ENCODE results near the gene PEX7.

Gene PEX7

DNA sequence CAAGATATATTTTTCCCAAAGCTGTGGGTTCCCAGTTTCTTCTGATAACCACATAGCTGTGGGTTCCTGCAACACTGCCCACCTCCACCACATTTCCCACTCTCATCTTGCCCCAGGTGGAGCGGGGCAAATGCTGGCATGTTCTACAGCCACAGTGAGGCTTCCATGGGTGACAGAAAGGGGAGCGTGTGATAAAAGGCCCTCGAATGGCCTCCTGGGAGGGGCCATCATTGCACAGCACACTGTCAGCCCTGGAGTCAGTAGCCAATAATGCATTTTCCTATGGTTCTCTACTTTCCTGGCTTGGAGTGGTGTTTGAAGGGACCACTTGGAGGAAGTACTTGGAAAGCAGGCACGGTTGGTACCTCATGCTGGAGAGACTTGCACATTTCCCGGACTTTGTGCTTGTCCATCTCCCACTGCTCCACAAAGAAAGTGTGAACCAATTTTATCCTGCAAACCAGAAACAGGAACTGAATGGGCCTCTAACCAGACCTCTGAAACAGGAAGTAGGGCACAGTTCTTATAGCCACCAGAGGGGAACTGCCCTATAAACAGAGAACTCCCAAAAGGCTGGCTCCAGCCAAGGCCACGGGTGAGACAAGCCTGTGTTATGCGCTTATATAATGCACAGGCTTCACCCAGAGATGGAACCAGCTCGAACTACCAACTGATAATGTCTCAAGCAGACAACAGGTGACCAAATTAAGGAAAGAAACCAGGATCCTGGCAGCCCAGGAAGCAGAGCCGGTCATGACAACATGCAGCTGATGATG, 38.7 kb upstream of the PEX7 start:
- TF ChIP-seq, protein P1, sequence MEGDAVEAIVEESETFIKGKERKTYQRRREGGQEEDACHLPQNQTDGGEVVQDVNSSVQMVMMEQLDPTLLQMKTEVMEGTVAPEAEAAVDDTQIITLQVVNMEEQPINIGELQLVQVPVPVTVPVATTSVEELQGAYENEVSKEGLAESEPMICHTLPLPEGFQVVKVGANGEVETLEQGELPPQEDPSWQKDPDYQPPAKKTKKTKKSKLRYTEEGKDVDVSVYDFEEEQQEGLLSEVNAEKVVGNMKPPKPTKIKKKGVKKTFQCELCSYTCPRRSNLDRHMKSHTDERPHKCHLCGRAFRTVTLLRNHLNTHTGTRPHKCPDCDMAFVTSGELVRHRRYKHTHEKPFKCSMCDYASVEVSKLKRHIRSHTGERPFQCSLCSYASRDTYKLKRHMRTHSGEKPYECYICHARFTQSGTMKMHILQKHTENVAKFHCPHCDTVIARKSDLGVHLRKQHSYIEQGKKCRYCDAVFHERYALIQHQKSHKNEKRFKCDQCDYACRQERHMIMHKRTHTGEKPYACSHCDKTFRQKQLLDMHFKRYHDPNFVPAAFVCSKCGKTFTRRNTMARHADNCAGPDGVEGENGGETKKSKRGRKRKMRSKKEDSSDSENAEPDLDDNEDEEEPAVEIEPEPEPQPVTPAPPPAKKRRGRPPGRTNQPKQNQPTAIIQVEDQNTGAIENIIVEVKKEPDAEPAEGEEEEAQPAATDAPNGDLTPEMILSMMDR (IDR thresholded peaks at IDR 0.05; ENCODE audit: unreplicated experiment in 3 of 3), result no peak
- H3K4me3 Mint-ChIP-seq, result no peak overlapping the region
- H3K27me3 Mint-ChIP-seq (ENCODE audit: low read depth), result peaks cover 27% of the 10 kb centered on the region
- no peak overlapping the region for H3K27ac Mint-ChIP-seq
- no peaks in the 10 kb centered on the region for H3K4me1 Mint-ChIP-seq
- H3K9me3 Mint-ChIP-seq, result no peaks in the 10 kb centered on the region
- H3K36me3 Mint-ChIP-seq (ENCODE audit: low read depth), result no peaks in the 10 kb centered on the region

DNA sequence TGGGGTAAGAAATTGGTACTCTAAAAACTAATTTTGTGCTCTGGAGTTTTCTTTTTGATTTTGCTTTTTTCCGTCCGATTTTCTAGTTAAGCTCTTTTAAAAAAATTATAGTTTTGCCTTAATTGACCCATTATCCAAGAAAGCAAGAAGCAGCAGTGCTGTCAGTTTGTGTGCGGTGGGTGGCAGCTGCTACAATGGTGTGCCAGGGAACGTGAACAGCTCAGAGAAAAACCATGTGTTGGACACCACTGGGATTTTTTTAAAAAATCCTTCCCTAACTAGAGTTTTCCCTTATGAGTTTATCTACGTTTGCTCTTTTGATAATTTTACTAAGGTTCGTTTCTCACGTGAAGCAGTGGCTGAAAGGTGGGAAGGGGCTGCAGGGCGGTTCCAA, 38.1 kb upstream of the PEX7 start:
- no peaks in the 10 kb centered on the region for H3K4me1 Mint-ChIP-seq
- H3K36me3 Mint-ChIP-seq (ENCODE audit: low read depth), result no peaks in the 10 kb centered on the region
- H3K4me3 Mint-ChIP-seq, result no peak overlapping the region
- TF ChIP-seq, protein P1 (IDR thresholded peaks at IDR 0.05; ENCODE audit: unreplicated experiment in 3 of 3), result no peak
- no peaks in the 10 kb centered on the region for H3K9me3 Mint-ChIP-seq
- H3K27me3 Mint-ChIP-seq (ENCODE audit: low read depth), result peaks cover 27% of the 10 kb centered on the region
- H3K27ac Mint-ChIP-seq, result no peak overlapping the region

DNA sequence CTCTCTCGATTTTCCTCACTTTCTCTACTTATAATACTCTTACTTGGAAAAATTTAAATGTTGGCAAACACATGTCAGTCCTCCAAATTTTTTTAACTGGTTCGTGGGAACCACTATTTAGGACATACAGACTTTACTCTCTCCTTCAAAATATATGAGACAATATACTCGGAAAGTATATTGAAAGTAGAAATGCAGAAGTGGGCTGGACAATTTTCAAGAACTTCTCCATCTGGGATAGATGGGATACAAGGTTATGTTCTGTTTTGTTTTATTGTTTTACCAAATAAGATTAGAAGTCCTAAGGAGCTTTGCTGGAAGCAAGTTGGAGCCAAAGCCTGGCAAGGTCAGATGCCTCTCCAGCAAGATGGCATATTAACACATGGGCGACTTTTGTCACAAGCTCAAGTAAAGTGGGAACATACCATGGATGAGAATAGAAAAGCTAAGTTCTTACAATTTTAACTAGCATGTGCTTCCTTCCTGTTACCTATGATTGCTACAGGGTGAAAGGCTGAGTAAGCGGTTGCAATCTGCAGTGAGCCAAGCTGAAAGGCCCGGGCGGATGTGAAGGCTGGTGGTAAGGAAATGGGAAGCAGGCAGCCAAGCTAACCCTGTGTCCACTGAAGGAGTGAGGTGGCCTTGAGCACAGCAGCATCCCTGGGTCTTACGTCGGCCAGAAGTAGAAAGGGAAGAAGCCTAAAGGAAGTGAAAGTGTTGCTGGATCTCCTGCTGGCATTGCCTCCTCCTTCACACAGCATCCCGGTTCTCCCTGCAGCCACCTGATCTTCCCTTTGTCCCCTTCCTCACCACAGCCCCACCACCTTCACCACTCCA, 37.3 kb upstream of the PEX7 start:
- Mint-ChIP-seq H3K4me3 (no peak overlapping the region), H3K27me3 (ENCODE audit: low read depth) (peaks cover 31% of the 10 kb centered on the region), H3K9me3 (no peaks in the 10 kb centered on the region), H3K27ac (no peak overlapping the region), H3K36me3 (ENCODE audit: low read depth) (no peaks in the 10 kb centered on the region), H3K4me1 (no peaks in the 10 kb centered on the region)
- TF ChIP-seq, protein P1 (IDR thresholded peaks at IDR 0.05; ENCODE audit: unreplicated experiment in 3 of 3), result no peak

DNA sequence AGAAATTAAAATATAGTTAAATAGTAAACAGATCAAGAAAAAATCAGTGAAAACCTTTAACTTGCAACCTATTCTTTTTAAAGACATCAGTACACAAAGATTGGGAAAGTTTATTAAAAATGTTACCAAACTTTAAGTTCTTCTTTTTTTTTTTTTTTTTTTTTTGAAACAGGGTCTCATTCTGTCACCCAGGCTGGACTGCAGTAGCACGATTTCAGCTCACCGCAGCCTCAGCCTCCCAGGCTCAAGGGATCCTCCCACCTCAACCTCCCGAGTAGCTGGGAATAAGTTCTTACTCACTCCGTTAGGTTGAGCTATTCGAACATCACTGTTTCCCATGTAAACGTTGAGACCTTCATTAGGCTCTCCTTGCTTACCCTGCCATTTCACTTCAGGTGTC, 35.7 kb upstream of the PEX7 start:
- peaks cover 10% of the 10 kb centered on the region for H3K4me1 Mint-ChIP-seq
- peaks cover 46% of the 10 kb centered on the region for H3K27me3 Mint-ChIP-seq (ENCODE audit: low read depth)
- no peak overlapping the region for H3K4me3 Mint-ChIP-seq
- H3K36me3 Mint-ChIP-seq (ENCODE audit: low read depth), result no peaks in the 10 kb centered on the region
- H3K9me3 Mint-ChIP-seq, result no peaks in the 10 kb centered on the region
- TF ChIP-seq, protein P1 (IDR thresholded peaks at IDR 0.05; ENCODE audit: unreplicated experiment in 3 of 3), result no peak
- H3K27ac Mint-ChIP-seq, result no peak overlapping the region

DNA sequence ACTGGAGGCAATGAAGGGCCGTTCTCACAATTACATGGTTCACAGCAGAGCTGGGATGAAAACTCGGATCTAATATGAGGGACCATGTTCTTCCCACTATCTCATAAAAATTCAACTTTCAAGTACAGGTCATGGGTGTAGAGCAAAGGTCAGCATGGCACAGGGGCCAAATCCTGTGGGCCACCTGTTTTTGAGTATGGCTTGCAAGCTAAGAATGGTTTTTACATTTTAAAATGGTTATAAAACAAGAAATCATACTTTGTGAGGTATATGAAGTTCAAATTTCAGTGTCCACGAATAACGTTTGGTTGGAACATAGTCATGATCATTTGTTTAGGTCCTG, 34.7 kb upstream of the PEX7 start:
- TF ChIP-seq, protein P1 (IDR thresholded peaks at IDR 0.05; ENCODE audit: unreplicated experiment in 3 of 3), result no peak
- Mint-ChIP-seq H3K4me1 (peaks cover 10% of the 10 kb centered on the region), H3K4me3 (no peak overlapping the region), H3K36me3 (ENCODE audit: low read depth) (no peaks in the 10 kb centered on the region), H3K27me3 (ENCODE audit: low read depth) (peaks cover 44% of the 10 kb centered on the region), H3K27ac (no peak overlapping the region), H3K9me3 (no peaks in the 10 kb centered on the region)

All from nephron (organoid).